GM21526 (cell line): Measurements from ENCODE around the gene GNAI2.

Experiments
- ATAC-seq: cut with Tn5 transposase; IDR thresholded peaks from one replicate; pipeline ENCODE4 v1.9.1; 2021; ENCODE audit warnings: moderate library complexity; ENCODE audit not compliant: unreplicated experiment, low FRiP score

The GNAI2 gene

GRCh38 chr3:50293079-50293801 is 57.2 kb downstream of the GNAI2 start:
- ATAC-seq: no peak

GRCh38 chr3:50294089-50294488 is 58.1 kb downstream of the GNAI2 start:
- ATAC-seq: no peak

- ATAC-seq: no peak
Measured at GRCh38 chr3:50294492-50295403, 58.7 kb downstream of the GNAI2 start.

GRCh38 chr3:50295553-50296431 is 59.8 kb downstream of the GNAI2 start:
- no peak for ATAC-seq

GRCh38 chr3:50296721-50297383 is 60.8 kb downstream of the GNAI2 start:
- ATAC-seq: no peak

- no peak for ATAC-seq
Measured at GRCh38 chr3:50297384-50297775, 61.4 kb downstream of the GNAI2 start.

- ATAC-seq: no peak
Measured at GRCh38 chr3:50297896-50298725, 62.1 kb downstream of the GNAI2 start.

GRCh38 chr3:50298836-50299637 is 63.0 kb downstream of the GNAI2 start, which contains the start of the genes HYAL3 and NAA80:
Gene HYAL3 (minus strand): TSS chr3:50299405. CDS start chr3:50295602, 3,803 bp downstream.
Gene NAA80 (minus strand): TSS chr3:50299405. CDS start chr3:50297463, 1,942 bp downstream.
- ATAC-seq: peak; percentile 75

GRCh38 chr3:50299638-50299928 is 63.6 kb downstream of the GNAI2 start:
- no peak for ATAC-seq

- no peak for ATAC-seq
Measured at GRCh38 chr3:50299929-50300680, 64.1 kb downstream of the GNAI2 start.

GRCh38 chr3:50300681-50301254 is 64.8 kb downstream of the GNAI2 start:
- no peak for ATAC-seq

- no peak for ATAC-seq
Measured at GRCh38 chr3:50302095-50303012, 66.3 kb downstream of the GNAI2 start.

- ATAC-seq: no peak
Measured at GRCh38 chr3:50303013-50303815, 67.2 kb downstream of the GNAI2 start, which contains the start of gene HYAL1. Gene HYAL1 (minus strand): TSS chr3:50303574. CDS start chr3:50302956, 618 bp downstream.

GRCh38 chr3:50304601-50305000 is 68.6 kb downstream of the GNAI2 start:
- ATAC-seq: no peak
